G401 (cell line): Measurements from ENCODE around the gene VARS2. TPM values are rescaled to one million over a fixed set of nuclear protein-coding genes. Genes with fewer than 3 reads are reported as not detected.
"Not testable (repeated sequence)": the region's sequence is repeated elsewhere in the genome, so short reads cannot be mapped to it uniquely, and the experiment has no call there.

Experiments
- DNase-seq: peaks from one replicate; pipeline ENCODE4 v3.0.0-alpha.2; 2015; ENCODE audit warnings: low spot score
- in situ Hi-C: cut with HindIII; loops from 2 replicates; pipeline ENCODE4 v1.10.0; 2016; ENCODE audit warnings: low sequenced_read_pairs, mixed read lengths
- total RNA-seq: library from RNA; depleted of rRNA; stranded (reverse); fragments of >200 nt; shearing (Covaris generic); gene quantifications from 2 replicates; pipeline ENCODE4 v1.2.3, GENCODE V29; 2014; rRNA removed

VARS2 gene
- total RNA-seq: 74.5 and 105 TPM in 2 replicates

GRCh38 chr6:30914076-30914853, at the start of gene VARS2:
TSS of gene VARS2 (plus strand) at chr6:30914238. CDS start at chr6:30914837, 599 bp downstream.
- DNase-seq: peak; percentile 87
- in situ Hi-C loops: no loop called here

- in situ Hi-C loops: no loop called here
- DNase-seq: no peak
These were observed 49.7 kb upstream of the VARS2 start for GRCh38 chr6:30864325-30864724.

- in situ Hi-C loops, DNase-seq: not testable (repeated sequence)
These were observed 44.7 kb upstream of the VARS2 start for GRCh38 chr6:30869241-30869749.

GRCh38 chr6:30870546-30870945, 43.5 kb upstream of the VARS2 start:
- in situ Hi-C loops: no loop called here
- no peak for DNase-seq

- in situ Hi-C loops: no loop called here
These were observed 42.4 kb upstream of the VARS2 start for GRCh38 chr6:30871592-30872183.

GRCh38 chr6:30873137-30873640, 40.8 kb upstream of the VARS2 start:
- in situ Hi-C loops: no loop called here
- DNase-seq: no peak

More at GRCh38 chr6:30871592-30872183, 42.4 kb upstream of the VARS2 start:
- no peak for DNase-seq

- DNase-seq, in situ Hi-C loops: not testable (repeated sequence)
These were observed 40.2 kb upstream of the VARS2 start for GRCh38 chr6:30873795-30874194.

GRCh38 chr6:30875244-30876038, 38.6 kb upstream of the VARS2 start:
- in situ Hi-C loops: no loop called here
- no peak for DNase-seq

- peak; percentile 35 for DNase-seq
- in situ Hi-C loops: no loop called here
These were observed 37.9 kb upstream of the VARS2 start for GRCh38 chr6:30876039-30876730.

GRCh38 chr6:30877419-30878262, 36.4 kb upstream of the VARS2 start:
- peak; percentile 93 for DNase-seq
- in situ Hi-C loops: no loop called here

- no peak for DNase-seq
- in situ Hi-C loops: no loop called here
These were observed 34.2 kb upstream of the VARS2 start for GRCh38 chr6:30879684-30880427.

GRCh38 chr6:30880698-30881252, 33.3 kb upstream of the VARS2 start:
- in situ Hi-C loops: no loop called here
- no peak for DNase-seq

- in situ Hi-C loops: no loop called here
- no peak for DNase-seq
These were observed 32.4 kb upstream of the VARS2 start for GRCh38 chr6:30881392-30882203.

- no peak for DNase-seq
- in situ Hi-C loops: no loop called here
These were observed 31.8 kb upstream of the VARS2 start for GRCh38 chr6:30882204-30882758.

- in situ Hi-C loops: no loop called here
- DNase-seq: no peak
These were observed 31.0 kb upstream of the VARS2 start for GRCh38 chr6:30882759-30883684.
